Pancreas (tissue), 10 donors: ENCODE data around the gene CDH22. TPM values are rescaled to one million over a fixed set of nuclear protein-coding genes. Genes with fewer than 3 reads are reported as not detected.

Experiments used
- ATAC-seq, 4 donors: fragments of 200-7000 bp; cut with Tn5 transposase; one replicate each; pipeline versions ENCODE4 v1.8.0 to v1.9.1; 2020; ENCODE audit warnings: mild to moderate bottlenecking in 4 of 4, moderate library complexity in 4 of 4
- DNase-seq, 6 donors: peaks; one replicate each; pipeline ENCODE4 v3.0.0-alpha.2; 2020
- FAIRE-seq: peaks from 2 replicates; lab custom pipeline; 2012; peaks lifted over from hg19 to GRCh38; lab: Jason Lieb, UNC
- H3K27ac ChIP-seq, 4 donors: fragments of 200-600 bp; sonication (generic); 1 replicate in 3 of 4; 2 replicates in 1 of 4; pipeline versions ENCODE4 v1.5.0 to v1.8.0; 2020
- H3K27me3 ChIP-seq, 4 donors: fragments of 200-600 bp; one replicate each; pipeline ENCODE4 v1.8.0; 2021
- H3K36me3 ChIP-seq, 3 donors: fragments of 200-600 bp; sonication (generic) in 1 of 3; one replicate each; pipeline versions ENCODE4 v1.5.0 to v1.8.0; 2020 to 2021
- H3K4me1 ChIP-seq, 3 donors: fragments of 200-600 bp; one replicate each; pipeline ENCODE4 v1.8.0; 2021
- H3K4me3 ChIP-seq, 4 donors: fragments of 200-600 bp; sonication (generic) in 2 of 4; one replicate each; pipeline versions ENCODE4 v1.5.0 to v1.8.0; 2020 to 2021
- H3K9me3 ChIP-seq, 4 donors: fragments of 200-600 bp; one replicate each; pipeline ENCODE4 v1.8.0; 2021
- WGBS, 2 donors: extraction: QIAGEN DNeasy Blood & Tissue Kit; methylation state at CpG; one replicate each; pipeline ENCODE4 v1.1.7; 2013; 5-methylcytosine and 5-hydroxymethylcytosine counted together
- intact Hi-C, 3 donors: fragments of 100-400 bp; cut with DNase I; formaldehyde crosslinking; loops; one replicate each; pipeline versions ENCODE4 v1.11.1 to v1.14.2; 2022
- polyA plus RNA-seq, 2 donors: library from polyadenylated mRNA; stranded (reverse); fragments of 200-250 nt; gene quantifications; one replicate each; pipeline ENCODE4 v1.2.3, GENCODE V29; 2013
- total RNA-seq, 6 donors: library from RNA; stranded (reverse); fragmentation: NEBNext Ultra II Directional in 4 of 6; extraction: Animal tissue kit (Norgen Biotek cat#: 25700) in 4 of 6; gene quantifications; one replicate each; pipeline versions ENCODE4 v1.2.1 to v1.2.4, GENCODE V29; 2021 to 2023
- TF ChIP-seq, protein P1 (sequence below), 4 donors: fragments of 200-600 bp; sonication (generic) in 3 of 4; IDR thresholded peaks; one replicate each; pipeline versions ENCODE4 v1.5.0 to v1.8.0; 2021; ENCODE audit warnings: antibody characterized with exemption in 4 of 4
- donor health status: healthy with polysubstance abuse.
- donor health status: DM: no; HTN: no; CAD: no; lungs with moderate emphysema.
- donor health status: DM: no; HTN: no; CAD: no.
- donor health status: control.
- donor health status: control.
- donor health status: Bipolar disorder and iron deficiency.
- donor health status: DM: yes; HTN: yes; CAD: no.
- donor health status: DM: no; HTN: no; CAD: no.
- donor health status: DM: no; HTN: no; CAD: no.
- donor health status: DM: yes; HTN: yes; CAD: no.

Gene CDH22
- total and polyA plus RNA-seq, 8 donors: 0.97 to 11.9 (median 3.3) TPM

- intact Hi-C loops: no loop called here
- FAIRE-seq: no peak
- TF ChIP-seq, protein P1, sequence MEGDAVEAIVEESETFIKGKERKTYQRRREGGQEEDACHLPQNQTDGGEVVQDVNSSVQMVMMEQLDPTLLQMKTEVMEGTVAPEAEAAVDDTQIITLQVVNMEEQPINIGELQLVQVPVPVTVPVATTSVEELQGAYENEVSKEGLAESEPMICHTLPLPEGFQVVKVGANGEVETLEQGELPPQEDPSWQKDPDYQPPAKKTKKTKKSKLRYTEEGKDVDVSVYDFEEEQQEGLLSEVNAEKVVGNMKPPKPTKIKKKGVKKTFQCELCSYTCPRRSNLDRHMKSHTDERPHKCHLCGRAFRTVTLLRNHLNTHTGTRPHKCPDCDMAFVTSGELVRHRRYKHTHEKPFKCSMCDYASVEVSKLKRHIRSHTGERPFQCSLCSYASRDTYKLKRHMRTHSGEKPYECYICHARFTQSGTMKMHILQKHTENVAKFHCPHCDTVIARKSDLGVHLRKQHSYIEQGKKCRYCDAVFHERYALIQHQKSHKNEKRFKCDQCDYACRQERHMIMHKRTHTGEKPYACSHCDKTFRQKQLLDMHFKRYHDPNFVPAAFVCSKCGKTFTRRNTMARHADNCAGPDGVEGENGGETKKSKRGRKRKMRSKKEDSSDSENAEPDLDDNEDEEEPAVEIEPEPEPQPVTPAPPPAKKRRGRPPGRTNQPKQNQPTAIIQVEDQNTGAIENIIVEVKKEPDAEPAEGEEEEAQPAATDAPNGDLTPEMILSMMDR (IDR thresholded peaks at IDR 0.05): no peak
- no peaks in the 10 kb centered on the region for H3K36me3 ChIP-seq
- H3K9me3 ChIP-seq: no peaks in the 10 kb centered on the region
- H3K27me3 ChIP-seq: no peaks in the 10 kb centered on the region
- H3K4me3 ChIP-seq: no peak overlapping the region
- DNase-seq: no peak
- H3K4me1 ChIP-seq: no peaks in the 10 kb centered on the region
- peak in 1 of 4 donors; percentile 41 for ATAC-seq
- WGBS, 2 donors: 33 to 42% methylated on average over 18 of the region's 18 CpGs
- H3K27ac ChIP-seq: no peak overlapping the region
Measured at GRCh38 chr20:46188866-46189541, 119.3 kb downstream of the CDH22 start.

- intact Hi-C loops: no loop called here
- WGBS, 2 donors: 77 to 80% methylated on average over 5 of the region's 5 CpGs
- DNase-seq (no peak), FAIRE-seq (no peak), ATAC-seq (no peak)
- Histone ChIP-seq H3K27ac (no peak overlapping the region), H3K9me3 (no peaks in the 10 kb centered on the region), H3K4me1 (no peaks in the 10 kb centered on the region), H3K36me3 (no peaks in the 10 kb centered on the region), H3K4me3 (no peak overlapping the region), H3K27me3 (no peaks in the 10 kb centered on the region)
- TF ChIP-seq, protein P1 (IDR thresholded peaks at IDR 0.05): no peak
Measured at GRCh38 chr20:46186210-46186609, 122.1 kb downstream of the CDH22 start.

GRCh38 chr20:46185353-46185752 is 122.9 kb downstream of the CDH22 start:
- H3K4me3 ChIP-seq: no peak overlapping the region
- TF ChIP-seq, protein P1 (IDR thresholded peaks at IDR 0.05): no peak
- DNase-seq (no peak), FAIRE-seq (no peak), ATAC-seq (no peak)
- intact Hi-C loops: no loop called here
- no peaks in the 10 kb centered on the region for H3K9me3 ChIP-seq
- no peaks in the 10 kb centered on the region for H3K36me3 ChIP-seq
- no peak overlapping the region for H3K27ac ChIP-seq
- WGBS, 2 donors: 82 to 84% methylated on average over 3 of the region's 3 CpGs
- no peaks in the 10 kb centered on the region for H3K27me3 ChIP-seq
- no peaks in the 10 kb centered on the region for H3K4me1 ChIP-seq

- FAIRE-seq: no peak
- Histone ChIP-seq H3K36me3 (no peaks in the 10 kb centered on the region), H3K27me3 (no peaks in the 10 kb centered on the region), H3K4me3 (no peak overlapping the region), H3K4me1 (peaks cover 0 to 4% (median 3%) of the 10 kb centered on the region in 3 donors), H3K27ac (no peak overlapping the region), H3K9me3 (no peaks in the 10 kb centered on the region)
- WGBS, 2 donors: 80 to 85% methylated on average over 5 of the region's 5 CpGs
- no peak for DNase-seq
- ATAC-seq: no peak
- TF ChIP-seq, protein P1 (IDR thresholded peaks at IDR 0.05): no peak
- intact Hi-C loops: no loop called here
Measured at GRCh38 chr20:46183768-46184167, 124.5 kb downstream of the CDH22 start.
